CD4-positive, alpha-beta T cell treated with Interleukin-12 subunit alpha and Interleukin-12 subunit beta, for 1 hour (primary cell): ENCODE measurements around the gene CCDC91.
A peak's percentile ranks its signal among the peaks of the same experiment; 100 is the strongest.

Experiments
- DNase-seq: peaks from one replicate; pipeline ENCODE4 v3.0.0-alpha.2; 2020

The CCDC91 gene, protein sequence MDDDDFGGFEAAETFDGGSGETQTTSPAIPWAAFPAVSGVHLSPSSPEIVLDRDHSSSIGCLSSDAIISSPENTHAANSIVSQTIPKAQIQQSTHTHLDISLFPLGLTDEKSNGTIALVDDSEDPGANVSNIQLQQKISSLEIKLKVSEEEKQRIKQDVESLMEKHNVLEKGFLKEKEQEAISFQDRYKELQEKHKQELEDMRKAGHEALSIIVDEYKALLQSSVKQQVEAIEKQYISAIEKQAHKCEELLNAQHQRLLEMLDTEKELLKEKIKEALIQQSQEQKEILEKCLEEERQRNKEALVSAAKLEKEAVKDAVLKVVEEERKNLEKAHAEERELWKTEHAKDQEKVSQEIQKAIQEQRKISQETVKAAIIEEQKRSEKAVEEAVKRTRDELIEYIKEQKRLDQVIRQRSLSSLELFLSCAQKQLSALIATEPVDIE

GRCh38 chr12:28190321-28191050 is at the start of gene CCDC91:
TSS of gene CCDC91 (plus strand) at chr12:28190456. CDS start at chr12:28257216, 66,760 bp downstream.
- DNase-seq = peak; percentile 93

- DNase-seq = no peak
Measured at GRCh38 chr12:28144059-28144458, 46.2 kb upstream of the CCDC91 start.

GRCh38 chr12:28144532-28144931 is 45.7 kb upstream of the CCDC91 start:
- DNase-seq = no peak

DNA sequence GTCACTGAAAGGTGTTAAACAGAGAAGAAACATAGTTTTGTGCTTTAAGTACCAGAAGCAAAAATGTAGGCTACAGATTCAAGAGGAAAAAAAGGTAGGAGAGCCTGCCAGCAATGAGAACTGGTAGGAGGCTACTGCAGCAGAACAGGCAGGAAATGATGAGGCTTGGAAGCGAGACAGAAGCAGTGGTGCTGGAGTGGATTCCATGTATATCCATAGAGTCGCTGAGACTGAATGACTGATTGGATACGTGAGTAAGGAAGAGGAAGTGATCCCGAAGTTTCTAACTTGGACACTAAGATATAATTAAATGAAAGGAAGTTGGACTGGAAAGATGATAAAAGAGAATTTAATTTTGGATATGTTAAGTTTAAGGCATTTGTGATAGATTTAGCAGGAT is 45.0 kb upstream of the CCDC91 start:
- no peak for DNase-seq

DNA sequence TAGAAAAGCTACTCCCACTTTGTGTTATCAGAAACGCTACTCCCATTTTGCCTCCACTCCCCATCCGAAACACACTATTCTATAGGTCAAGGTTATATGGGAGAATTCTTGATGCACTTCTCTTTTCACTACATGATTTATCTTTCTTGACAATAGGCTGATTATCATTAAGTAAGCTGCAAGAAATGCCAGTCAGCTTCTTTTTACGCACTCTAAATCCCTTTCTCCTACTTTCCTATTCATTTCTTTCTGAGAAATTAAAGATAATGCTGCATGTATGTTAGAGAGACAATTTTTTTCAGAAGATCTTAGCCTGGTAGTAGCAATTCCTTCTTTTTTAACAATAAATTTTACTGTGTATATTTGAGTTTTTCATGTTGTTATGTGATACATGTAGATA is 41.0 kb upstream of the CCDC91 start:
- no peak for DNase-seq

- DNase-seq = no peak
Measured at GRCh38 chr12:28156362-28156761, 33.9 kb upstream of the CCDC91 start.

DNA sequence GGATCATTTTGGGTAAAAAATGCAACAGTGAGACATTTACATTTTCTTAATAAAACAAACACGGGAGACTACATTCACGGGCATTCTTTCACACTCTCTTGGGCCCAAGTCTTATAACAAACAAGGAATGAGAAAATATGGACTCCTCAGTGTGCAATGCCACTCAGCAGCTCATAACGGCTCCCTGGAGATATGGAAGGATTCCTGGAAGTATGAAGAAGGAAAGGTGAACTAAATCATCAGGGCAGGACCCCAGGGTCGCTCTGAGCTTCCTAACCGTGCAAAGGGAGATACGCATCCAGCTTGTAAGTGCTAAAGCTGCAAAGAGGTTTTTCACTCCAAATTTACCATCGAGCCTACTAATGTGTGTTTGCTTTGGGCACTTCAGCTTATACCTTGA is 33.5 kb upstream of the CCDC91 start:
- DNase-seq = no peak

DNA sequence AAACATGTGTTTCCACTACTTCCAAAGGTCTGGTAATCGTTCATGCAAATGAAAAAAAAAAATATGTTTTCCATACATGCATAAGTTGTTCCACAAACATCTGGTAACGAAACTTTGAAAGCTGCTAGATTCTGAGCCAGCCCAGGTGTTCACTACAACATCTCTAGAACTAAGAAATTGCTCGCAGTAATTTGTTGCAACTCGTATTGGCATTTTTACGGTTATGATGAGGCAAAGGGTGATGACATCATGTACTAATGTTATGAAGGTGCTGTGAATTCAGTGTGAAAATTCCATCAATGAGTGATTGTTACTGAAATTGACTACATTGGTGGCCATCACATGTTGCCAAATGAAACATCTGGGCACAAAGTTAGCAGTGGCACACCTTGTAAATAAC is 31.9 kb upstream of the CCDC91 start:
- no peak for DNase-seq

DNA sequence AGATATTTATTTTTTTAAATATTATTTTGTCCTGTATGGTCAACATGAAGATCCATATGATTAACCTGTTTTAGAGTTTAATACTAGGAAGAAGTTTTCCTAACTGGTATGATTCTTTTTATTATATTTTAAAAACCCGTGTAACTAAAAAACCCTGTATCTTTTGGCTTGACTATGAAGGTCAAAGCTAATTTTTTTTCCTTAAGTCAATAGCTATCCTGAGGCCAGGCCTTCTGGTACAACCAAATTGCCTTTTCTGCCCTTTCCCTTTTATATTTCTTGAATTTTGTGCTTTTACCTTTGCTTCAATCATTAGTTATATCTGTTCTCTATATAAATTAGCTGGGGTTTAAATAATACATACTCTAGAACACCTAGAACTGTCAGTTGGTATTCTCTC is 30.6 kb upstream of the CCDC91 start:
- no peak for DNase-seq

- no peak for DNase-seq
Measured at GRCh38 chr12:28161697-28162096, 28.6 kb upstream of the CCDC91 start.

- DNase-seq = no peak
Measured at GRCh38 chr12:28162697-28163096, 27.6 kb upstream of the CCDC91 start.

DNA sequence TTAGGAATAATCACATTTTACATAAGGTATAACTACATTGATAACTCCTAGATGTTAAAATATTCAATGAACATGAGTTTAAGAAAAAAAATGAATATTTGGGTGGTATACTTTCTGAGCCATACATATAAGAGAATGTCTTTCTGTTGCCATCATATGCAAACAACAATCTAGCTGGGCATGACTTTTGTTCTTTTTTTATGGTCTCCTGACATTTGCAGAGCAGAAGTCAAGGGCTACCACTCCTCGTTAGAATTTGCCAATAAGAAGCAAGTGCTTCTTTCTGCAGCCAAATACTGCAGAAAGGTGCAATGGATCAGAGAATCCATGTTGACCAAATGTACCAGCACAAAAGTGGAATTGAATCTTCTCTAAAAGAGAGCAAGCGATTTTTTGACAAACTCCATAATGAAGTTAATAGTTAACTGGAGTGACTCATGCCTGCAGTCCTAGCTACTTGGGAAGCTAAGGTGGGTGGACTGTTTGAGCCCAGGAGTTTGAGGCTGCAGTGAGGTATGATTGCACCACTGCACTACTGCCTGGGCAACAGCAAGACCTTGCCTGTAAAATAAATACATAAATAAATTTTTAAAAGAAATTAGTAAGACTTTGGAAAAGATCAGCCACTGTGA is 25.5 kb upstream of the CCDC91 start:
- DNase-seq = no peak

GRCh38 chr12:28167981-28168485 is 22.2 kb upstream of the CCDC91 start:
- no peak for DNase-seq

DNA sequence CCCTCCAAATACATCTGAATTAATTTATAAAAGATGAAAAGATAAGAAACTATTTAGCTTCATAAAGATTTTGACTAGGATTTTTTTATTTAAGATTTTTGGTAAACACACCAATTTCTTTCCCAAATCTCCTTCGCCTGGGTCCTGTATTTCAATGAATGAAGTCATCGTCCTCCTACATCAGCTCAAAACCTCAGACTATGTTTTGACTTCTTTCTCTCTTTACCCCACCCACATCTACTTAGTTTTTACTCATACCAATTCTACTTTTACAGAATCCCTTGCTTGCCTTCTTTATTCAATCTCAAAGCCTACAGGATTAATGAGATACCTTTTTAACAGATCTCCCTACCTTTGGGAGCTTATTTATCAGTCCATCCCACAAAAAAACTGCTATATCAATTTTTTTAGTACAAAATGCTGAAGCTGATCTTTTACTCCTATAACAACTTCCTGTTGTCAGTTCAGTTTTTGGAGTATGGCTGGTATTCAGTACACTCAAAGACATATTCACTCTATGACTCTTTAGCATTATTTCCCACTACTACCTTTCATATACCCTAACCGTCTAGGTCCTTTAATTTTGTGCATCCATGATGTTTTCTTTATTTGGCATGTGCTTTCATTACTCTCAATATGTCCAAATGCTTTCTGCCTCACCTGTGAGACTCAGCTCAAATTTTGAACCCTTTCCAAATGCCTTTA is 18.7 kb upstream of the CCDC91 start:
- DNase-seq = no peak

- DNase-seq = no peak
Measured at GRCh38 chr12:28172434-28173030, 17.7 kb upstream of the CCDC91 start.

GRCh38 chr12:28173440-28173839 is 16.8 kb upstream of the CCDC91 start:
- DNase-seq = no peak

DNA sequence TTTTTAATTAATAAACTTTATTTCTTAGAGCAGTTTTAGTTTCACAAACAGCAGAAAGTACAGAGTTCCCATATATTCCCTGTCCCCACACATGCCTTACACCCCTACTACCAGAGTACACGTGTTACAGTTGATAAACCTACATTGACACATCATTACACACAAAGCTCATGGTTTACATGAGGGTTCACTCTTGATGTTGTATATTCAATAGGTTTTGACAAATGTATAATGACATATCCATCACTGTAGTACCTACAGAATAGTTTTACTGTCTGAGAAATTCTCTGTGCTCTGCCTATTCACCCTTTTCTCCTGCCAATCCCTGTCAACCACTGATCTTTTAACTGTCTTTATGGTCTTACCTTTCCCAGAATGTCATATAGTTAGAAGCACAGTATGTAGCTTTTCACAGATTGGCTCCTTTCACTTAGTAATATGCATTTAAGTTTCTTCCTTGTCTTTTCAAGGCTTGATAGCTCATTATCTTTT is 15.1 kb upstream of the CCDC91 start:
- no peak for DNase-seq

DNA sequence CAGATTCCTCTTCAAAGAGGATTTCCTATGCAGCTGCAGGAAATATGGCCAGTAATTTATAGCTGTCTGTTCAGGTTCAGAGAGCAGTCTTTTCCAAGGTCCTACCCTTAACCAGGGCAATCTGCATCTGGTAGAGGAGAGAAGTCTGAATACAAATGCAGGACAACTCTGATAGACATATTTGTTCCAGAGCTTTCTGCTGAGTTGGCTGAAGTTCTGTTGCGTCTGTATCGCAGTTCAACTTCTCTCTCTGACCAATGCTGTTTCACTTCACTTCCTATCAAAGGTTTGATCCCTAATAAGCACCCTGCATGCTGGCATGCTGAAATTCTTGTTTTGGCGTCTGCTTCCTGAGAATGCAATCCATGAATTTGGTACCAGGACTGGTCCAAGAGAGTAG is 14.0 kb upstream of the CCDC91 start:
- DNase-seq = no peak

DNA sequence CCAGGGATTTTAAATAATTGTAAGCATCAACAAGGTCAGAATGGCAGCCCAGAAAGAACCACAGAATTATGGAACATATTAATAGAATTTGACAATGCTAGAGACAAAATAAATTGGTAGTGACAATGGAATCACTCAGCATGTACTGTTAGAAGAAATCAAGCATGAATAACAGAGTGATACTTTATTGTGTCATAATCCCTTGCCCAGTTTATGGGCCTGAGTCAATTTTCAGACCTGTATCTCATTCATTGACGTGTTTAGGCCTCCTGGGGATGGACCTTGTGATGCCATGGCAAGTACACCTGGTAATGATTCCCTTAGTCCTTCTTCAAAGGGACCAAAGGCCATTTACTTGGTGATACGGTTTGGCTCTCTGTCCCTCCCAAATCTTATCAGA is 12.8 kb upstream of the CCDC91 start:
- no peak for DNase-seq

DNA sequence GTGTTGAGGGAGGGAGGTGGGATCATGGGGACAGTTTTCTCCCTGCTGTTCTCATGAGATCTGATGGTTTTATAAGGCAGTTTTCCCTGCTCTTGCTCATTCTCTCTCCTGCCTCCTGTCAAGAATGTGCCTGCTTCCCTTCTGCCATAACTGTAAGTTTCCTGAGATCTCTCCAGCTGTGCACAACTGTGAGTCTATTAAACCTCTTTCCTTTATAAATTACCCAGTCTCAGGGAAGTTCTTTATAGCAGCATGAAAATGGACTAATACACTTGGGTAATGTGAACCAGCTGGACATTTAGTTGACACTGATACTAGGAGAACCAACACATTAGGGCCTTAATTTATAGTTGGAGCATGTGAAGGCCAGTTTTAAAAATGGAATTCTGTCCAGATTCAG is 12.4 kb upstream of the CCDC91 start:
- DNase-seq = no peak

DNA sequence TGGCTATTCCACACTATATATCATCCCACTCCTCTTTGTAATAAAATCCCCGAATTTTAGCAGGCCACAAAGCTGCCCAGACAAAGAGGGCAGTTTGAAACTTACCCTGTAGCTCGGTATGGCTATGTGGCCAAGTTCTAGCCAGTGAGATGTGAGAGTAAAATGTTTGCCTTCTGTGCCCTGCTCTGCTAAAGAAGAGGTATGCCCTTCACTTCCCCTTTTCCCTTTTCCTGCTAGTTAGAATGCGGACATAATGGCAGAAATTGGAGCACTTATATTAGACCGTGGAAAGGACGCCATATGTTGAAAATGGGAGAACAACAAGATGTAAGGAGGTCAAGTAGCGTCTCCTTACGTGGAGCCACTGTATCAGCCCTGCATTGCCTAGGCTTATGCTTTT is 11.5 kb upstream of the CCDC91 start:
- no peak for DNase-seq

- no peak for DNase-seq
Measured at GRCh38 chr12:28180786-28181185, 9.5 kb upstream of the CCDC91 start.
